ENCODE data around the gene STXBP3. TPM values are rescaled to one million over a fixed set of nuclear protein-coding genes. Genes with fewer than 3 reads are reported as not detected.

The STXBP3 gene
- total RNA-seq, 1 donor from 2014 or later, result 46.9 TPM

DNA sequence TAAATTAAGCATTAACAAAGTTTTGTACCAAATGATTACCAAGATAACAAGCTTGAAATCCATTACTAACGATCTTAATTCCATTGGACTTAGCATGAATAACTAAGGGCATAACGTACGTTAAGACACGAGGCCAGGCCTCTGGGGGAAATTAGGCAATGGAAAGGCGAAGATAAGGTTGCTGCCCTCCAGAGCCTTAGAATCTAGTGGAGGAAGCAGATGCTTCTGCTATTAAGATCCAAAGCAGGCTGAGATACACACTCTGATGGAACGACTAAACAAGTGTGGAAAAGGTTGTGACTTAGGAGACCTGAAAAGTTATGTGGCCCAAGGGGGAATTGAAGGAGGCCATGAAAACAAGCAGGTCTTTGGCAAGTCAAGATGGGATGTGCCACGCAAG, 104.5 kb downstream of the STXBP3 start:
- Mint-ChIP-seq H3K4me1 (ENCODE audit: low read depth) (no peaks in the 10 kb centered on the region), H3K9me3 (ENCODE audit: low read depth) (no peaks in the 10 kb centered on the region), H3K4me3 (ENCODE audit: low read depth) (no peak overlapping the region), H3K27me3 (peaks cover 15% of the 10 kb centered on the region), H3K36me3 (ENCODE audit: insufficient read depth) (no peaks in the 10 kb centered on the region), H3K27ac (no peak overlapping the region)
- TF ChIP-seq, protein P1, sequence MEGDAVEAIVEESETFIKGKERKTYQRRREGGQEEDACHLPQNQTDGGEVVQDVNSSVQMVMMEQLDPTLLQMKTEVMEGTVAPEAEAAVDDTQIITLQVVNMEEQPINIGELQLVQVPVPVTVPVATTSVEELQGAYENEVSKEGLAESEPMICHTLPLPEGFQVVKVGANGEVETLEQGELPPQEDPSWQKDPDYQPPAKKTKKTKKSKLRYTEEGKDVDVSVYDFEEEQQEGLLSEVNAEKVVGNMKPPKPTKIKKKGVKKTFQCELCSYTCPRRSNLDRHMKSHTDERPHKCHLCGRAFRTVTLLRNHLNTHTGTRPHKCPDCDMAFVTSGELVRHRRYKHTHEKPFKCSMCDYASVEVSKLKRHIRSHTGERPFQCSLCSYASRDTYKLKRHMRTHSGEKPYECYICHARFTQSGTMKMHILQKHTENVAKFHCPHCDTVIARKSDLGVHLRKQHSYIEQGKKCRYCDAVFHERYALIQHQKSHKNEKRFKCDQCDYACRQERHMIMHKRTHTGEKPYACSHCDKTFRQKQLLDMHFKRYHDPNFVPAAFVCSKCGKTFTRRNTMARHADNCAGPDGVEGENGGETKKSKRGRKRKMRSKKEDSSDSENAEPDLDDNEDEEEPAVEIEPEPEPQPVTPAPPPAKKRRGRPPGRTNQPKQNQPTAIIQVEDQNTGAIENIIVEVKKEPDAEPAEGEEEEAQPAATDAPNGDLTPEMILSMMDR (IDR thresholded peaks at IDR 0.05; ENCODE audit: unreplicated experiment), result no peak
- no peak for DNase-seq (ENCODE audit: low spot score, unreplicated experiment)

DNA sequence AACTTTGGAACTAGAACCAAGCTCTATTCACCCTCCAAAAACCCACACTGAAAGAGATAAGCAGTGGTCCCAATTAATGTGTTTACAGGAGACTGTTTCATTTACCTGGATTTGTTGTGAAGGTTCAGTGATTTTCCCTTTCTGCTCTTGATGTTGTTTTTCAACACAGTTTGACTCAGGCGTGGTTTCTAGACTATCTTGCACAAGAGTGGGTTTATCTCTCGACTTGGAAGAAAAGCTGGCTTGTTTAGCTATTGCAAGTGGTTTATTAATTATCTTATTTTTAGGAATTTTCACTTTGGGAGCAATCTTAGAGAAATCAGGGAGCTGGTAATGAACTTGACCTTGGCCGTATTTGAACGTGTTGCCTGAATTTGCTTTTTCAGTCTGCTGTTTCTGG, 105.1 kb downstream of the STXBP3 start:
- TF ChIP-seq, protein P1 (IDR thresholded peaks at IDR 0.05; ENCODE audit: unreplicated experiment), result no peak
- Mint-ChIP-seq H3K27me3 (peaks cover 10% of the 10 kb centered on the region), H3K4me3 (ENCODE audit: low read depth) (no peak overlapping the region), H3K4me1 (ENCODE audit: low read depth) (no peaks in the 10 kb centered on the region), H3K9me3 (ENCODE audit: low read depth) (no peaks in the 10 kb centered on the region), H3K27ac (no peak overlapping the region), H3K36me3 (ENCODE audit: insufficient read depth) (no peaks in the 10 kb centered on the region)
- no peak for DNase-seq (ENCODE audit: low spot score, unreplicated experiment)

DNA sequence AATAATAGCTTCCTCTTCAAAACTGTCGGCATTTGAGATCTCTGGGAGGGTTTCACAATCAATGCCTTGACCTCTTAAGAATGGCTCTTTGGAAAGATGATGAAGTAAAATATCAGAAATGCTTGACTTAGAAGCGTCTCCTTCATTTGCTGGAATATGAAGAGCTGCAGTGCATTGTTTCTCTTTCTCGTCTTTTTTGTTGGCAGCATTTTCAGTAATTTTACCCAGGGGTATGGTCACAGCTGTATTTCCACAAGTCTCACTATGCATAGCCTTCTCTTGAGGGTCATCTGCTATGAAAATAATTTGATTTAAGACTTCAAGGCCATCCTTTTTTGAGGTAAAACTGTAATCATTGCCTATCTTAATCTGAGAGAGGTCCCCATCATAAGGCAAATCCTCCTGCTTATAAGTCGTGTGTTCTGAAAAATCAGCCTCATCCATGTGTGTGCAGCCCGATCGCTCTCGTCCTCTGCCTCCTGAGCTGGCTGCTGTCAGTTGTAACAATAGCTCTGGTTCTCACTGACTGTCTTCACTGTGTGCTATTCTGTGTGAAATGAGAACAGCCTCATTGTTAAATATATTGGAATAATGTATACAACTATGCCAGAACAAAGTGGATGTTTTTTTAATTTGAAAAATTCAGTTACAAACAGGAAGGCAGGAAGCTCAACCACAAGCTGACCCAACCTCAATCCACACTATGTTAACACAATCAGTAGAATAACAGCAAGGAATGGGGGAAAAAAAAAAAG, 105.9 kb downstream of the STXBP3 start:
- Mint-ChIP-seq H3K9me3 (ENCODE audit: low read depth) (no peaks in the 10 kb centered on the region), H3K4me3 (ENCODE audit: low read depth) (no peak overlapping the region), H3K4me1 (ENCODE audit: low read depth) (no peaks in the 10 kb centered on the region), H3K36me3 (ENCODE audit: insufficient read depth) (no peaks in the 10 kb centered on the region), H3K27ac (no peak overlapping the region), H3K27me3 (peaks cover 6% of the 10 kb centered on the region)
- TF ChIP-seq, protein P1 (IDR thresholded peaks at IDR 0.05; ENCODE audit: unreplicated experiment), result no peak
- no peak for DNase-seq (ENCODE audit: low spot score, unreplicated experiment)

DNA sequence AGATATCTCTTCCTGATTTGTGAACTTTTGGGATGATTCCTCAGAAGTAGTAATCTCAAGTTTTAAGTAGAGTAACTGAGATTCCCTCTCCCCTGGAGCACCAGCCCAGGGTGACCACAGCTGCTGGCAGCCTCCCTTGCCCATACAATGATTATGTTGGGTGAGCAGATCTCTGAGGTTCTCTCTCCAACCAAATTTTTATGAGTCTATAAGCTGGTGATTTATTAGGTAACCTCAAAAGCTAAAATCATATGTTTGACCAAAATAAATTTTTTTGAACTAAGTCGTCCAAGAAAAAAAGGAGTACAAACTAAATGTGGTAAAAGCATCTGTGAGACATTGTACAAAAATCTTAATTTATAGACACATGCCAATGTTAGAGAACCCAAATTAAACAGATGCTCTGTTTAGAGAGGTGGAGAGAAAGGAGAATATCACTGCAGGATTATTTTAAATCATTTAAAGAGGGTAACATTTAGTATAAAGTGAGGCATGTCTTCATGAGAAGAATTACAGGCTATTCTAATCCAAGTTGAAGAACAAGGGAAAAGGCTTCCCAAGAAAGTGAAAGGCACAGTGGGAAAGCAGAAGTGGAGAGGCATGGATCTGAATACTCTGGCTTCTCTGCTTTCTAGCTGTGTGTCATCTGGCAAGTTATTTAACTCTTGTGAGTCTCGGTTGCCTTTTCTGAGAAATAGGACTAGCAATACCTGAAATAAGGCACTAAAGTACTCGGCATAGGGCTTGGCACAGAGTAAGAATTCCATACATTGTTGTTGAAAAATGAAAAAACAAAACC, 107.9 kb downstream of the STXBP3 start:
- no peaks in the 10 kb centered on the region for H3K36me3 Mint-ChIP-seq (ENCODE audit: insufficient read depth)
- H3K4me3 Mint-ChIP-seq (ENCODE audit: low read depth), result no peak overlapping the region
- no peak for DNase-seq (ENCODE audit: low spot score, unreplicated experiment)
- peaks cover 6% of the 10 kb centered on the region for H3K27me3 Mint-ChIP-seq
- no peaks in the 10 kb centered on the region for H3K9me3 Mint-ChIP-seq (ENCODE audit: low read depth)
- H3K4me1 Mint-ChIP-seq (ENCODE audit: low read depth), result no peaks in the 10 kb centered on the region
- no peak overlapping the region for H3K27ac Mint-ChIP-seq
- TF ChIP-seq, protein P1 (IDR thresholded peaks at IDR 0.05; ENCODE audit: unreplicated experiment), result no peak

DNA sequence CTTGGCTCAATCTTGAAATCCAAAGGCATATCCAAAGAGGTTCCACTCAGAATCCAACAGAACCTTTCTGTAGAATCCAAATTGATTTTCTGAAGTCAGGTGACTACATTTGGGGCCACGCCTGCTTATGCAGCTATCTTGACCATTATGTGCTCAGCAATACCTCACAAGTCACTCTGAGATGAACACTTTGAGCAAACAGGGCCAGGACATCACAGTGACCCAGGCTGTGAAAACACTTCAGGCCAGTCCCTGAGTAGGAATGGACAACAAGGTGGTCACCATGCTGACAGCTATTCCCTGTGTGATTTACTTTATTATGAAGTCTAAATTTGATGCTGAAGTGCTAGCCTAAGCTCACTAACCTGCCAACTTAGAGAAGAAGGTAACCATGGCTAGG, 110.5 kb downstream of the STXBP3 start, which contains the start of gene AKNAD1:
Gene AKNAD1 (minus strand): TSS at position 101 of the 400 bp plus-strand sequence. CDS start 4,430 bp downstream, outside the sequence.
- Mint-ChIP-seq H3K4me3 (ENCODE audit: low read depth) (no peak within 1 kb of the TSS), H3K27me3 (peaks cover 3% of the 10 kb centered on the region), H3K9me3 (ENCODE audit: low read depth) (no peaks in the 10 kb centered on the region), H3K27ac (no peak within 1 kb of the TSS), H3K36me3 (ENCODE audit: insufficient read depth) (no peaks in the 10 kb centered on the region), H3K4me1 (ENCODE audit: low read depth) (no peaks in the 10 kb centered on the region)
- no peak for DNase-seq (ENCODE audit: low spot score, unreplicated experiment)
- TF ChIP-seq, protein P1 (IDR thresholded peaks at IDR 0.05; ENCODE audit: unreplicated experiment), result no peak

Measured in progenitor cell of endocrine pancreas (in vitro differentiated cells).